Activated naive CD4-positive, alpha-beta T cell treated with anti-CD3 and anti-CD28 coated beads for 36 hours (primary cell): Measurements from ENCODE around the gene DPM2. TPM values are rescaled to one million over a fixed set of nuclear protein-coding genes. Genes with fewer than 3 reads are reported as not detected.

Experiments used
- CTCF ChIA-PET: fragments of 350-600 bp; sonication (Branson Sonifier 250); formaldehyde crosslinking; loops from one replicate; lab custom pipeline; 2021; ENCODE audit warnings: antibody characterized with exemption; lab: Charles Lee
- DNase-seq: peaks from one replicate; pipeline ENCODE4 v3.0.0-alpha.2; 2020
- H3K27ac Mint-ChIP-seq: one replicate; pipeline ENCODE4 v1.8.0; 2021; ENCODE audit warnings: mild to moderate bottlenecking, mixed read lengths
- H3K27me3 Mint-ChIP-seq: one replicate; pipeline ENCODE4 v1.8.0; 2021; ENCODE audit warnings: low read depth, mixed read lengths
- H3K36me3 Mint-ChIP-seq: one replicate; pipeline ENCODE4 v1.8.0; 2021; ENCODE audit warnings: low read depth, mixed read lengths
- H3K4me1 Mint-ChIP-seq: one replicate; pipeline ENCODE4 v1.8.0; 2021; ENCODE audit warnings: low read depth, mixed read lengths
- H3K4me3 Mint-ChIP-seq: one replicate; pipeline ENCODE4 v1.8.0; 2021; ENCODE audit warnings: mild to moderate bottlenecking, moderate library complexity, mixed read lengths
- H3K9me3 Mint-ChIP-seq: one replicate; pipeline ENCODE4 v1.8.0; 2021; ENCODE audit warnings: mixed read lengths
- intact Hi-C: fragments of 100-400 bp; cut with micrococcal nuclease; formaldehyde crosslinking; loops from one replicate; pipeline ENCODE4 v1.15.1; 2023
- total RNA-seq, 2 experiments: library from RNA; stranded (reverse); gene quantifications; one replicate each; pipeline ENCODE4 v1.2.3, GENCODE V29; 2021

DPM2 gene
- total RNA-seq, 2 experiments from 2014 or later = 41.6 to 43.4 TPM

DNA sequence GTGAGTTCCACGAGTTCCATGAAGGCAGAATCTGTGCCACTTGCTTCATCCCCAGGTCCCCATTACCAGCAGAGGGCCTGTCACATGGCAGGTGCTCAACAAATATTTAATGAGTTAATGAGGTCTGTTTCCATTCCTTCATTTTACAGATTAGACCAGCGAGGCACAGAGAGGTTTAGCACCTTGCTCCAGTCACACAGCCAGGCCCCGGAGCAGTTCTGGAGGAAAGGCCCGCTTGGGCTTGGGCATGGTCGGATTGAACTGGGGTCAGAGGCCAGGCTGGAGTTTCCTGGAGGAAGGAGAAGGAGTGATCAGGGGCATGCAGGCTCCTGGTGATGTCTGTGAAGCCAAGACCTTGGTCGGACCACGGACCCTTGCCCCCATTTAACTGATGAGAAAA lies 16.9 kb downstream of the DPM2 start:
- CTCF ChIA-PET = interaction anchor here (0.6 to 7.9 kb wide), 33 partner anchors 9 to 393 kb away, joined by 3 to 56 read pairs (median 4); partner anchors contain the start of genes DPM2, PIP5KL1 and TOR2A
- Mint-ChIP-seq H3K4me3 (no peak overlapping the region), H3K4me1 (peaks cover 33% of the 10 kb centered on the region), H3K9me3 (no peaks in the 10 kb centered on the region), H3K36me3 (no peaks in the 10 kb centered on the region), H3K27ac (no peak overlapping the region), H3K27me3 (peaks cover 2% of the 10 kb centered on the region)
- no peak for DNase-seq
- intact Hi-C loops = loop anchor here (1.0 to 5.0 kb wide), 5 partner anchors 50 to 418 kb away; partner anchors contain the start of genes CDK9 and TOR2A

DNA sequence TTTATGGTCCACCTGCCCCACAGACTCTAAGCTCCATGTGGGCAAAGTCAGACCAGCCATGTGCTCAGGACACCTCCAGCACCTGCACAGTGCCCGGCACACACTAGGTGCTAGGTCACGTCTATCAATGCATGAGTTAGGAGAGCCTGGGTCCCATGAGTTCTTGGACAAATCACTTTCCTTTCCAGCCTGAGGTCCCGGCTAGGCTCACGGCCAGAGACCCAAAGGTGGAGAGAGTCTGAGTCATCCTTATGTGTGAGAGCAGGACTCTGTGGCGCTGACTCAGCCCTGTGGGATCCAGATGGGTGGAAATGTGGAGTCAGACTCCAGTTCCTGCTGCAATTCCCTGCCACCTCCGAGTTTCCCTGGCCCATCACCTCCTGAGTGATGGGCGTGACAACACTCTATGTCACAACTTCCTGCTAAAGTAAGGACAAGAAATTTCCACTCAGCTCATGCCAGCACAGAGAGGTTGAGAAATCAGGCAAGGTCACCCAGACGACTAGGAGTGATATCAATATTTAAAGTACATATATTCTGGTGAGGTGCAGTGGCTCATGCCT lies 18.3 kb downstream of the DPM2 start:
- H3K9me3 Mint-ChIP-seq = no peaks in the 10 kb centered on the region
- no peak for DNase-seq
- no peak overlapping the region for H3K27ac Mint-ChIP-seq
- no peak overlapping the region for H3K4me3 Mint-ChIP-seq
- no peaks in the 10 kb centered on the region for H3K27me3 Mint-ChIP-seq
- intact Hi-C loops = loop anchor here (5.0 kb wide), 2 partner anchors 37 to 307 kb away; partner anchors contain the start of gene STXBP1
- CTCF ChIA-PET = interaction anchor here (1.1 to 7.9 kb wide), 6 partner anchors 19 to 184 kb away, joined by 3 to 56 read pairs (median 3); partner anchors contain the start of gene TOR2A
- peaks cover 40% of the 10 kb centered on the region for H3K4me1 Mint-ChIP-seq
- no peaks in the 10 kb centered on the region for H3K36me3 Mint-ChIP-seq

DNA sequence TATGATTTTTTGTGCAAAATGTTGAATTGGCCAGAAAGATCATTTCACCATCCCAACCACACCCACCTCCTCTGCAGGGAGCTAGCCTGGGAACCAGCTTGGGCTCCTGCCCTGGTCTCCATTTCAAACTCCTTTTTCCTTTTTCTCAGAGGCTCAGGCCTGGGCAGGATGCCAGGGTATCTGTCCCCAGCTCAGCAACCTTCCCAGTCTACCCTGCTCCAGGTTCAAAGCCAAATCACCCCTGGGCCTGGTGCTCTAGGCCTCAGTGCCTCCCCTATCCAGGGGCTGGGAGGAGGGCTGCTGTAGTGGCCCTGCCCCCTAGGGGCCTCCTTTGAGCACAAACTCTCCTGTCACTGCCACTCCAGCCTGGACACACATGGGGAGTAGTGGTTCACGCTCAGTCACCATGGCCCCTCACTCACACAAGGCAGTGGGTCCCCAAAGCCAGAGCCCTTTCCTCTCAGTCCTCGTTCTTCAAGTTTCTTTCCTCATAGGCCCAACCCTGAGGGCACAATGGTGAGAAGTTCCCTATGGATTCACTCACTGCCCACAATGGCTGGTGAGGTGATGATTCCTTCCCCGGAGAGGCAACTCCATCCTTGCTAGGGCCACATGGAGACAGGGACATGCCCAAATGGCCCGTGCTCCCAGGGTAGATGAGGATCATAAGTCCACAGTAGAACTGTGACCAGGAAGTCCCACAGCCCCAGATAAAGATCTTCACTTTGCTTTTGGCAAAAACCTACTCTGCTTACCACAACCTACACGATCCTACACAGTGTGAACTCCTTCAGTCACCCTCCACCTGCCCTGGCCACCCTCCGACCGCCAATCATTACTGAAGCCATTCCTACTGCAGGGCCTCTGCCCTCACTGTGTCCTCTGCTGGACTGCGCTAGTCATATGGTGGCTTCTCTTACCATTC lies 19.2 kb downstream of the DPM2 start:
- no peak for DNase-seq
- H3K27ac Mint-ChIP-seq = no peak overlapping the region
- H3K4me1 Mint-ChIP-seq = peaks cover 44% of the 10 kb centered on the region
- CTCF ChIA-PET = interaction anchor here (0.6 to 7.9 kb wide), 8 partner anchors 11 to 183 kb away, joined by 3 to 56 read pairs (median 3); partner anchors contain the start of genes CDK9 and TOR2A
- peak overlapping the region; percentile 12 for H3K4me3 Mint-ChIP-seq
- no peaks in the 10 kb centered on the region for H3K27me3 Mint-ChIP-seq
- peaks cover 4% of the 10 kb centered on the region for H3K36me3 Mint-ChIP-seq
- intact Hi-C loops = loop anchor here (5.0 kb wide), 2 partner anchors 36 to 306 kb away; partner anchors contain the start of gene STXBP1
- no peaks in the 10 kb centered on the region for H3K9me3 Mint-ChIP-seq

DNA sequence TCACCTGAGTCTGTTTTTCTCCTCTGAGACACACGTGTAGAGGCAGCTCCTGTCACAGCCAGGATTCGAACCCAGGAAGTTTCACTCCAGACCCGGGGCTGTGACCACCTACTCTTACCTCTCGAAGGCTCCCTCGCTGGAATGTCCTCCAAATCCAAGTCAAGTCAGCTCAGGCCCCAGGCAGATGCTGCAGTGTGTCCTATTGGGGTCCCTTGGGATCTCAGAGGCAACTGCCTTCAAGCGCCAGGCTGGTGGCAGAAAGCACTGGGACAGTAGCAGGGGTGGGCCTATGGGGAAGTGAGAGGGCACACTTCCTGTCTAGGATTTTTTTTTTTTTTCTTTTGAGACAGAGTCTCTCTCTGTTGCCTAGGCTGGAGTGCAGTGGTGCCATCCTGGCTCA lies 20.1 kb downstream of the DPM2 start:
- Mint-ChIP-seq H3K36me3 (peaks cover 6% of the 10 kb centered on the region), H3K4me3 (peak overlapping the region; percentile 44), H3K9me3 (no peaks in the 10 kb centered on the region), H3K27me3 (no peaks in the 10 kb centered on the region), H3K27ac (no peak overlapping the region), H3K4me1 (peaks cover 48% of the 10 kb centered on the region)
- no peak for DNase-seq
- intact Hi-C loops = loop anchor here (1.0 to 5.0 kb wide), 8 partner anchors 11 to 305 kb away; partner anchors contain the start of genes FPGS, PIP5KL1 and STXBP1
- CTCF ChIA-PET = interaction anchor here (0.6 to 7.9 kb wide), 8 partner anchors 12 to 183 kb away, joined by 3 to 56 read pairs (median 3); partner anchors contain the start of genes CDK9 and TOR2A

DNA sequence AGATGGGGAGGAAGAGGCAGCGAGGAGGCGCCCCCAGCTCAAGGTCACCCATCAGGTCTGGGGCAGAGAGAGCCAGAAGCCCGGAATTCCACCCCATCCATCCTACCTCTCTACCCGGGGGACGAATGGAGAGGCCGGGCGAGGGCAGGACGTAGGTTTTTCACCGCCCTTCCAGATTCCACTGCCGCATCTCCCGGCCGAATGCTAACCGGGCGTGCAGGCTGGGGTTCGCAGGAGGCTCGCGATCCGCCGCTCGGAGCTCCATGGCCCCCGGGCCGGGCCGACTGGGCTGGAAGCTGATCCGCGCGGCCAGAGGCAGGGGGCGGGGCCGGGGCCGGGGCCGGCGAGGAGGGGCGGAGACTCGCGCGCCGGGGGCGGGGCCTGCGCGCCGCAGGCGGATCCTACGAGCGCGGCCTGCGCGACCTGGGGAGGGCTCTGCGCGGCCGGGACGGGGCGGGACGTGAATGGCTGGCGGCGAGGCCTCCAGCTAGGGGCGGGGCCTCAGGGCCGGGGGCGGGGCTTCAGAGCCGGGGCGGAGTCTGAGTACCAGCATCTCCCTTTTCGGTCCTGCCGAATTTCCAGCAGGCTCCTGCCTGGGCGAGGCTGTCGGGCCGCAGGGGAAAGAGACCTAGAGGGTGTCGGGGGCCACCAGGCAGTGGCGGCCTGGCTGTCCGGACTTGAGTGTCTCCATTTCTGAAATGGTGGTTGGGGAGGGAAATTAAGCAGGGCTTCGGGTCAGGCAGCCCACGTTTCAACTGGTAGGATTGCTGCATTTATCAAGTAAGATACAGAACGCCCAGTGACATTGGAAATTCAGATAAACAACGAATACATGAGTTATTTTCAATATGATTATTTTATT lies 20.7 kb downstream of the DPM2 start, which contains the start of gene ST6GALNAC4:
ST6GALNAC4 (minus strand) TSS at position 322 of the 862 bp plus-strand sequence. CDS start 622 bp downstream, outside the sequence.
- Mint-ChIP-seq H3K27ac (peak within 1 kb of the TSS; percentile 84), H3K4me1 (peaks cover 50% of the 10 kb centered on the region), H3K27me3 (no peaks in the 10 kb centered on the region), H3K4me3 (peak within 1 kb of the TSS; percentile 83), H3K36me3 (peaks cover 6% of the 10 kb centered on the region), H3K9me3 (no peaks in the 10 kb centered on the region)
- peak; percentile 97 for DNase-seq
- CTCF ChIA-PET = interaction anchor here (1.0 to 7.9 kb wide), 5 partner anchors 13 to 182 kb away, joined by 3 to 56 read pairs (median 3); partner anchors contain the start of gene TOR2A
- intact Hi-C loops = loop anchor here (1.0 to 5.0 kb wide), 8 partner anchors 11 to 305 kb away; partner anchors contain the start of genes FPGS, PIP5KL1 and STXBP1

DNA sequence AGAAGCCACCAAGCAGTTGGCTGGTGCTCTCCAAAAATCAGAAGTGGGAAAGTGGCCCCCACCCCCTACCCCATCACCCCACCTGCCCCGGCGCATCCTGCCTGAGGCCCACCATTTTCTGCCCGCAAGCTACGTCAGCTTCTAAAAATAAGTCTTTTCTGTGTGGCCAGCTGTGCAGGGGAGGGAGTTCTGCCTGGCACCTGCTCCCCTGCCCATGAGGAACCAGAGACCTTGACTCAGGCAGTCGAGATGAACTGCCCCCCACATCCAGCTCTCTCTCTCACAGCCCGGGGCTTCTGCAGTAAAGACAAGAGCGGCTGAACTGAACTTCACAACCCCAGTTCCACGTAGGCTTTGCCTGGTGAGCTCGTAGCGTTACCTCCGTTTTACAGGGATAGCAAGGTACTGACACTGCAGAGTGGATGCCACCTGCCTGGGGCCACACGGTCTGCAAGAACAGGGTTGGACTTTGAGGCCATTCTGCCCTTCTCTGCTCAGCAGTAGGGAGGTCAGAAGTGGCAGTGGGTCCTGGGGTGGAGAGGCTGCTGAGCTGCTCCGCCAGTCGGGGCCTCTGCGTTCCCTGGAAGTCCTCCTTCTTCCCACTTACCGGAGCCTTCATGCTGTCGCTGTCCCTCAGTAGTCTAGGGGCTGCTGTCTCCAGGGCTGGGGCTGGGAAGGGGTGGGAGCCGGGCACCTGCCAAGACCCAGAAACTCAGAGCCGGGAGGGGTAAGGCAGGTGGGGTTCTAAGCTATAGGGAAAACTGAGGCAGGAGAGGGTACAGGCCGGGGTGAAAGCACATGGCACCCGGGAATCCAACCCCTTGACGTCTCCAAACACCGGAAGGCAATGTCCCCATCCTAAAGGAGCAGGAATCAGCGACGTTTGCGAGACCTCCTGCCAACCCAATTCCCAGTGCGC lies 21.6 kb downstream of the DPM2 start:
- H3K36me3 Mint-ChIP-seq = peaks cover 10% of the 10 kb centered on the region
- intact Hi-C loops = loop anchor here (2.0 to 5.0 kb wide), 5 partner anchors 13 to 304 kb away; partner anchors contain the start of genes FPGS and STXBP1
- peaks cover 54% of the 10 kb centered on the region for H3K4me1 Mint-ChIP-seq
- H3K4me3 Mint-ChIP-seq = peak overlapping the region; percentile 83
- H3K9me3 Mint-ChIP-seq = no peaks in the 10 kb centered on the region
- peak overlapping the region; percentile 84 for H3K27ac Mint-ChIP-seq
- no peaks in the 10 kb centered on the region for H3K27me3 Mint-ChIP-seq
- CTCF ChIA-PET = interaction anchor here (0.6 to 7.9 kb wide), 10 partner anchors 10 to 466 kb away, joined by 3 to 56 read pairs (median 3); partner anchors contain the start of gene TOR2A
- peak; percentile 62 for DNase-seq

DNA sequence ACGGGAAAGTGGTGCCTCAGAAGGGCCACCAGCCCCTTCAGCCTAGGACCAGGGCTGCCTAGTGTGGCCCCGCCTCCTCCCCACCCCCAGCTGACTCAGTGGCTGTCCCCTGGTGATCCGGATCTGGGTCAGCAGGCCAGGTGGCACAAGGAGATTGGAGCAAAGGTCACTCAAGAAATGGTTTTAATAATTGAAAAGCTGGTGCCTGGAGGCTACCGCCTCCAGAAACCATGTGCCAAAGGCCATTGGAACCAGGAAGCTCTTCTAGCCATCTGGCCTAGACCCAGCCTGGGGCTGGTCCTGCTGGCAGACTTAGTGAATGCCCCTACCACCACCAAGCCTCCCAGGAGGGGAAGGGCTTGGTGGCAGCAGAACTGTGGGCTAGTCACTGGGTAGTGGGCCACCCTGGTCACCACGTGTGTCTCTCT lies 22.3 kb downstream of the DPM2 start:
- Mint-ChIP-seq H3K4me1 (peaks cover 59% of the 10 kb centered on the region), H3K9me3 (no peaks in the 10 kb centered on the region), H3K27me3 (no peaks in the 10 kb centered on the region), H3K36me3 (peaks cover 15% of the 10 kb centered on the region), H3K27ac (peak overlapping the region; percentile 54), H3K4me3 (peak overlapping the region; percentile 83)
- CTCF ChIA-PET = interaction anchor here (1.0 to 7.9 kb wide), 6 partner anchors 9 to 180 kb away, joined by 3 to 56 read pairs (median 4); partner anchors contain the start of gene TOR2A
- intact Hi-C loops = loop anchor here (5.0 kb wide), 2 partner anchors 33 to 303 kb away; partner anchors contain the start of gene STXBP1
- DNase-seq = no peak

DNA sequence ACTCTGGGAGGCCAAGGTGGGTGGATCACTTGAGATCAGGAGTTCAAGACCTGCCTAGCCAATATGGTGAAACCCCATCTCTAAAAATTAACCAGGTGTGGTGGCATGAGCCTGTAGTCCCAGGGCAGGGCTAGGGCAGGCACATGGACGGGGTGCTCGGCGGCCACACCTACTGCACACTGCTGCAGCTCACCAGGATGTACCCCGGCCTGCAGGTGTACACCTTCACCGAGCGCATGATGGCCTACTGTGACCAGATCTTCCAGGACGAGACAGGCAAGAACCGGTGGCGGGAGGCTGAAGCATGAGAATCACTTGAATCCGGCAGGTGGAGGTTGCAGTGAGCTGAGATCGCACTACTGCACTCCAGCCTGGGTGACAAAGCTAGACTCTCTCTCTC lies 24.0 kb downstream of the DPM2 start:
- no peak overlapping the region for H3K27ac Mint-ChIP-seq
- no peaks in the 10 kb centered on the region for H3K9me3 Mint-ChIP-seq
- CTCF ChIA-PET = interaction anchor here (1.8 kb wide), 1 partner anchor 9 kb away, joined by 4 read pairs; no protein-coding TSS in a partner anchor
- H3K4me3 Mint-ChIP-seq = no peak overlapping the region
- intact Hi-C loops = no loop called here
- H3K4me1 Mint-ChIP-seq = peaks cover 51% of the 10 kb centered on the region
- H3K27me3 Mint-ChIP-seq = no peaks in the 10 kb centered on the region
- peaks cover 15% of the 10 kb centered on the region for H3K36me3 Mint-ChIP-seq
- DNase-seq = no peak

DNA sequence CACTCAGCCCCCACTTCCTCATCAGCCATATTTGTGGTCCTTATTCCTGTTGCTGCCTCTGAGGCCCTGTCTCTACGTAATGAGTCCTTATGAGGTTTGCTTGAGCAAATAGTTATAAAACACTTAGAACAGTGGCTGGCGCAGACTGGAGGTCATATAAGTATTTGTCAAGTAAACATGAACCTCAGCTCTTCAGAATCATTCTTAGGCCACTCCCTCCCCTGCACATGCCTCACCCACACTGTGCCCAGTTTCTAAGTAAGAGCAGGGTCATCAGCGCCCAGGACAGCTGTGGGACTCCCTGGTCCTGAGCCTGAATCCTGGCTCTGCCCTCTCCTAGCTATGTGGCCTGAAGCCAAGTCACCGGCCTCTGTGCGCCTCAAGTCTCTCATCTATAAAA lies 24.8 kb downstream of the DPM2 start:
- intact Hi-C loops = no loop called here
- no peak overlapping the region for H3K4me3 Mint-ChIP-seq

DNA sequence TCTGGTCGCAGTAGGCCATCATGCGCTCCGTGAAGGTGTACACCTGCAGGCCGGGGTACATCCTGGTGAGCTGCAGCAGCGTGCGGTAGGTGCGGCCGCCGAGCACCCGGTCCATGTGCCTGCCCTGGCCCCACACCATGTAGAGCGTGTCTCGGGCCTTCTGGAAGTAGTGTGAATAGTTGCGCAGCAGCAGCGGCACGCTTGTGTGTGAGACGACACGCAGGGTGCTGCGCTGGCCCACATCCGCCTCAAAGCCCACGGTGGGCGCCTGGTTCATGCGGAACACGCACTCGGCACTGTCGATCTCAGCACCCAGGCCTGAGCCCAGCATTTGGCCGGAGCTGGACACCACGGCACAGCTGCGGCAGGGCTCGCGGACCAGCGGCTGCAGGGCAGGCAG lies 25.4 kb downstream of the DPM2 start:
- no peak for DNase-seq
- CTCF ChIA-PET = no interaction called here
- intact Hi-C loops = no loop called here
- no peaks in the 10 kb centered on the region for H3K9me3 Mint-ChIP-seq
- no peak overlapping the region for H3K27ac Mint-ChIP-seq
- H3K36me3 Mint-ChIP-seq = peaks cover 15% of the 10 kb centered on the region
- peaks cover 41% of the 10 kb centered on the region for H3K4me1 Mint-ChIP-seq
- H3K4me3 Mint-ChIP-seq = no peak overlapping the region
- no peaks in the 10 kb centered on the region for H3K27me3 Mint-ChIP-seq

More for the DNA sequence above, 24.8 kb downstream of the DPM2 start:
- no peak for DNase-seq
- Mint-ChIP-seq H3K36me3 (peaks cover 15% of the 10 kb centered on the region), H3K27me3 (no peaks in the 10 kb centered on the region), H3K27ac (peak overlapping the region; percentile 4), H3K9me3 (no peaks in the 10 kb centered on the region), H3K4me1 (peaks cover 43% of the 10 kb centered on the region)
- CTCF ChIA-PET = interaction anchor here (0.6 to 1.8 kb wide), 2 partner anchors 10 to 135 kb away, joined by 3 to 4 read pairs; partner anchors contain the start of gene SH2D3C
